Endodermal cell (in vitro differentiated cells): Measurements from ENCODE around the gene BEAN1. TPM values are rescaled to one million over a fixed set of nuclear protein-coding genes. Genes with fewer than 3 reads are reported as not detected.

ENCODE experiments used
- DNase-seq: peaks from one replicate; pipeline ENCODE4 v3.0.0-alpha.2; 2017
- H3K27ac ChIP-seq: 2 replicates; pipeline ENCODE4 v1.5.1; 2013; ENCODE audit warnings: mild to moderate bottlenecking, low read depth, low read length, moderate library complexity
- H3K27me3 ChIP-seq: 2 replicates; pipeline ENCODE4 v1.6.1; 2013; ENCODE audit warnings: mild to moderate bottlenecking, low read length, moderate library complexity; ENCODE audit not compliant: insufficient read depth, control insufficient read depth, poor library complexity, severe bottlenecking
- H3K36me3 ChIP-seq: 2 replicates; pipeline ENCODE4 v1.7.0; 2013; ENCODE audit warnings: mild to moderate bottlenecking, low read length, moderate library complexity; ENCODE audit not compliant: control insufficient read depth, insufficient read depth
- H3K4me1 ChIP-seq: one replicate; pipeline ENCODE4 v1.7.0; 2013; ENCODE audit warnings: low read length; ENCODE audit not compliant: control insufficient read depth, insufficient read depth
- H3K4me3 ChIP-seq: 2 replicates; pipeline ENCODE4 v1.5.1; 2013; ENCODE audit warnings: mild to moderate bottlenecking, low read length, moderate library complexity
- H3K9ac ChIP-seq: 2 replicates; pipeline ENCODE4 v1.6.1; 2013; ENCODE audit warnings: mild to moderate bottlenecking, low read length, moderate library complexity; ENCODE audit not compliant: poor library complexity, severe bottlenecking; ENCODE audit errors: extremely low read depth
- H3K9me3 ChIP-seq: 2 replicates; pipeline ENCODE4 v1.6.1; 2013; ENCODE audit warnings: mild to moderate bottlenecking, low read length, moderate library complexity; ENCODE audit not compliant: control insufficient read depth
- H3K27ac Mint-ChIP-seq: 2 replicates; pipeline ENCODE4 v1.8.0; 2020; ENCODE audit warnings: mixed read lengths
- H3K27me3 Mint-ChIP-seq: 2 replicates; pipeline ENCODE4 v1.8.0; 2021; ENCODE audit warnings: mild to moderate bottlenecking, mixed read lengths; ENCODE audit not compliant: insufficient read depth
- H3K36me3 Mint-ChIP-seq: 2 replicates; pipeline ENCODE4 v1.8.0; 2020; ENCODE audit warnings: low read depth, mixed read lengths
- H3K4me1 Mint-ChIP-seq: 2 replicates; pipeline ENCODE4 v1.8.0; 2020; ENCODE audit warnings: mixed read lengths
- H3K4me3 Mint-ChIP-seq: 2 replicates; pipeline ENCODE4 v1.8.0; 2020; ENCODE audit warnings: mild to moderate bottlenecking, moderate library complexity, mixed read lengths
- H3K9me3 Mint-ChIP-seq: 2 replicates; pipeline ENCODE4 v1.8.0; 2020; ENCODE audit warnings: mild to moderate bottlenecking, mixed read lengths
- CTCF ChIP-seq: fragments of 200-600 bp; sonication (generic); conservative IDR thresholded peaks from 2 replicates; pipeline ENCODE4 v1.5.0; 2021; ENCODE audit warnings: antibody characterized with exemption, mild to moderate bottlenecking
- WGBS, 2 experiments: methylation state at CpG; one replicate each; pipeline versions ENCODE4 v1.1.5 to v1.1.7; 2013; ENCODE audit warnings: missing lambda C conversion rate in 2 of 2, mixed read lengths in 1 of 2; ENCODE audit not compliant: insufficient coverage in 1 of 2, insufficient read length in 1 of 2; 5-methylcytosine and 5-hydroxymethylcytosine counted together
- total RNA-seq, 2 donors: library from RNA; stranded (reverse); fragmentation: NEBNext Ultra II Directional in 1 of 2; extraction: Animal tissue kit (Norgen Biotek cat#: 25700) in 1 of 2; gene quantifications; 2 replicates in 1 of 2; 3 replicates in 1 of 2; pipeline ENCODE4 v1.2.1, GENCODE V29; 2021

BEAN1 gene
- total RNA-seq, 2 donors from 2014 or later: 0.18 TPM; not detected in 1

GRCh38 chr16:66516808-66517585 is 89.9 kb downstream of the BEAN1 start:
- no peak overlapping the region for H3K4me3 ChIP-seq
- peak overlapping the region; percentile 93 for H3K27ac Mint-ChIP-seq
- peak; percentile 76 for DNase-seq

DNA sequence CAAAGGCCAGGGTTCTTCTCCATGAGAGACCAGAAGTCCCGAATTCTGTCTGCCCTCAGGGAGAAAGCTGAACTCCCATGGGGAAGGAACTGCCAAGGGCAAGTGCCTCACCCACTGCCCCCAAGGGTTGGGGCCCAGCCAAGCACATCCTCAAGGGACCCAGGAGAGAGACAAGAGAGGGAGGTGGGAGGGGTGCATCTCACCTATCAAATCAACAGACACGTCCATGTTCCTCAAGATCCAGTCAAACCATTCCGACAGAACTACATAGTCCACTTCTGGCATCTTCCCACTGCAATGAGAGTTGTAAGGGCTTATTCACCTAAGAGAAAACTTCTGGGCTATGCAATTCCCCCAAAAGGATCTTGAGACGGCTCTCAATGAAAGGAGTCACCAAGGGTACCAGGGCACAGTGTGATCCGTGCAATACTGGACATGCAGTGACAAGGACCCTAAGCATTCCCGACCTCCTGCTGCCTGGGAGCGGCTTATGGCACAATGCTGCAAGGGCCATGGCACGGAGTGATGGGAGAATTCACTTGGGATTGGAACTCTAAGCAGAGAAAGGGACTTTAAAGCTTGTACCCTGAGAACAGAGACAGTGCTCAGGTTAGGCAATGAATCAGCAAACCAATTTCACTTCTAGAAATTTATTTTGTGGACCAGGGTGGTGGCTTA is 90.6 kb downstream of the BEAN1 start:
- Histone ChIP-seq H3K4me3 (no peak overlapping the region), H3K36me3 (no peaks in the 10 kb centered on the region), H3K27ac (peak overlapping the region; percentile 58), H3K4me1 (no peaks in the 10 kb centered on the region), H3K9me3 (no peaks in the 10 kb centered on the region), H3K9ac (no peak overlapping the region), H3K27me3 (no peaks in the 10 kb centered on the region)
- peaks cover 19% of the 10 kb centered on the region for H3K36me3 Mint-ChIP-seq
- H3K9me3 Mint-ChIP-seq: peaks cover 8% of the 10 kb centered on the region
- WGBS, 2 experiments: 91 to 96% methylated on average over 8 of the region's 8 CpGs
- peaks cover 20% of the 10 kb centered on the region for H3K4me1 Mint-ChIP-seq
- TF ChIP-seq CTCF: no peak
- peak; percentile 36 for DNase-seq
- no peak overlapping the region for H3K4me3 Mint-ChIP-seq
- peak overlapping the region; percentile 93 for H3K27ac Mint-ChIP-seq
- no peaks in the 10 kb centered on the region for H3K27me3 Mint-ChIP-seq

More at GRCh38 chr16:66516808-66517585, 89.9 kb downstream of the BEAN1 start:
- H3K27me3 Mint-ChIP-seq: no peaks in the 10 kb centered on the region
- Histone ChIP-seq H3K27me3 (no peaks in the 10 kb centered on the region), H3K4me1 (no peaks in the 10 kb centered on the region), H3K9ac (no peak overlapping the region), H3K36me3 (no peaks in the 10 kb centered on the region), H3K9me3 (no peaks in the 10 kb centered on the region), H3K27ac (peak overlapping the region; percentile 58)
- WGBS, 2 experiments: 57 to 75% methylated on average over 12 to 15 of the region's 15 CpGs
- H3K36me3 Mint-ChIP-seq: peaks cover 19% of the 10 kb centered on the region
- no peak for TF ChIP-seq CTCF
- no peak overlapping the region for H3K4me3 Mint-ChIP-seq
- H3K4me1 Mint-ChIP-seq: peaks cover 21% of the 10 kb centered on the region
- H3K9me3 Mint-ChIP-seq: peaks cover 8% of the 10 kb centered on the region

GRCh38 chr16:66519482-66520373 is 92.6 kb downstream of the BEAN1 start:
- no peak overlapping the region for H3K27ac ChIP-seq
- H3K4me1 ChIP-seq: no peaks in the 10 kb centered on the region
- no peak for TF ChIP-seq CTCF
- no peak overlapping the region for H3K9ac ChIP-seq
- no peaks in the 10 kb centered on the region for H3K27me3 ChIP-seq
- Mint-ChIP-seq H3K4me3 (no peak overlapping the region), H3K27ac (no peak overlapping the region), H3K4me1 (peaks cover 21% of the 10 kb centered on the region), H3K9me3 (peaks cover 1% of the 10 kb centered on the region), H3K27me3 (no peaks in the 10 kb centered on the region), H3K36me3 (peaks cover 9% of the 10 kb centered on the region)
- peak; percentile 45 for DNase-seq
- no peak overlapping the region for H3K4me3 ChIP-seq
- H3K9me3 ChIP-seq: no peaks in the 10 kb centered on the region
- WGBS, 2 experiments: 89 to 94% methylated on average over 8 to 11 of the region's 11 CpGs
- H3K36me3 ChIP-seq: no peaks in the 10 kb centered on the region
